Measurements from ENCODE around the gene VAMP5.

GRCh38 chr2:85595301-85596025 lies 11.2 kb downstream of the VAMP5 start, which contains the start of gene RNF181:
- TF ChIP-seq CTCF (IDR thresholded peaks at IDR 0.05; ENCODE audit: low read depth, low read length, missing input control) = no peak
- no peak for TF ChIP-seq NR2F2 (IDR thresholded peaks at IDR 0.05)
- TF ChIP-seq FOXA1 (IDR thresholded peaks at IDR 0.05) = no peak
- TF ChIP-seq GABPA (IDR thresholded peaks at IDR 0.05 in 1 of 2, conservative IDR thresholded peaks at IDR 0.05 in 1 of 2) = peak in 1 of 2 donors; percentile 84
- TF ChIP-seq MAX (IDR thresholded peaks at IDR 0.05) = no peak
- peak; percentile 65 for TF ChIP-seq REST (IDR thresholded peaks at IDR 0.05)
- peak in 1 of 2 donors; percentile 27 for TF ChIP-seq RAD21 (IDR thresholded peaks at IDR 0.05)
- TF ChIP-seq TAF1 (conservative IDR thresholded peaks at IDR 0.05) = peak; percentile 83
- peak; percentile 98 for TF ChIP-seq YY1 (IDR thresholded peaks at IDR 0.05)
- TF ChIP-seq SP1 (IDR thresholded peaks at IDR 0.05) = peak; percentile 78
- no peak for TF ChIP-seq ATF3 (IDR thresholded peaks at IDR 0.05)
